HG03060 (cell line): Measurements from ENCODE around the gene MGAT1.

Experiments
- ATAC-seq: cut with Tn5 transposase; IDR thresholded peaks from one replicate; pipeline ENCODE4 v1.9.1; 2021; ENCODE audit warnings: low read depth, moderate number of reproducible peaks; ENCODE audit not compliant: unreplicated experiment

Gene MGAT1

DNA sequence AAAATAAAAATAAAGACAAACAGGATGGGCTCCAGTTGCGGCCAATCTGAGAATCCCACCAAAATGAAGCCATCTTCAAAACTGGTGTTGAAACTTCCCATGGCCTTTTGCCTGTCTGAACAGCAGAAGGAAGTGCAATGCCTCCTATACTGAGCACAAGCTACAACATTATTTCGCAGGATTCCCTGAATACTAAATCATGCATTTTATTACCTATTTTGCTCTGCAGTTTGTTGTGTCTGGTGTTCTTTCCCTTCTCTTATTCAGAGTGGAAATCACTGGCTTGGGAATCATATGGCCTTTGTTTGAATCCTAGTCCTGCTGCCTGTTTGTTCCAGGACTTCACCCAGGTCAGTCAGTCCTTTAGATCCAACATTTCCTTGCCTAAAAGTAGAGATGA is 62.6 kb downstream of the MGAT1 start, which contains the start of gene OR2Y1:
TSS of gene OR2Y1 (minus strand) at position 101 of the 400 bp plus-strand sequence. CDS start at position 101, 0 bp downstream.
- ATAC-seq, result no peak

DNA sequence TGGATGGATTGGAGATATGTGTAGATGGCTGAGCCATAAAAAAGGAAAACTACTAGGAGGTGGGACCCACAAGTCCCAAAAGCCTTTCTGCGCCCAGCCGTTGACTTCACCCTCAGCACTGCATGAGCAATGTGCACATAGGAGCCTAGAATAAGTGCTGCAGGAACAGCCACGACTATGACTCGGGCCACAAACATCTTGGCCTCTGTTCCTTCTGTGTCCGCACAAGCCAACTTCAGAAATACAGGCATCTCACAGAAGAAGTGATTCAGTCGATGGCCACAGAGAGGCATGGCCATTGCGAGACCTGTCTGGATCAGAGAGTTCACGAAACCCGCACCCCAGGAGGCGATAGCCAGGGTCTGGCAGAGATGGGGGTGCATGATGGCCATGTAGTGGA is 63.3 kb downstream of the MGAT1 start:
- ATAC-seq, result no peak

DNA sequence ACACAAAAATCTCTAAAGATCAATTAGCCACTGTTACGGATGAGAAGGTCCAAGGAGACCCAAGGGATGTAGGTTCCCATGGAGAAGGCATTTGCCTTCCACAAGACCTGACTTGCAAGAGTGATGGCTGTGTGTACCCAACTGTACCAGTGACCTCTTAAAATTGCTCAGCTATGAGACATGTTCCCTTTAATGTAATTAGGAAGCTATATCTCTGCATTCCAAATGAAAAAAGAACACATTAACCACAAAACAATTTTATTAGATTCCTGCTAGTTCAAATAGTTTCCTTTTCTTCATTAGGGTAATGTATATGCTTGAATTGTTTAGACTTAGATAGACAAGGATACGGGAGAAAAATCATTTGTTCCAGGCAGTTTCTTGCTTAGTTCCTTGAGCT is 66.1 kb downstream of the MGAT1 start:
- ATAC-seq, result no peak
